HG02610 (cell line): Measurements from ENCODE around the gene FURIN.
"Not testable (repeated sequence)": the region's sequence is repeated elsewhere in the genome, so short reads cannot be mapped to it uniquely, and the experiment has no call there.

Experiments used
- ATAC-seq: cut with Tn5 transposase; IDR thresholded peaks from one replicate; pipeline ENCODE4 v1.9.1; 2021; ENCODE audit warnings: mild to moderate bottlenecking, moderate library complexity; ENCODE audit not compliant: unreplicated experiment

FURIN gene

DNA sequence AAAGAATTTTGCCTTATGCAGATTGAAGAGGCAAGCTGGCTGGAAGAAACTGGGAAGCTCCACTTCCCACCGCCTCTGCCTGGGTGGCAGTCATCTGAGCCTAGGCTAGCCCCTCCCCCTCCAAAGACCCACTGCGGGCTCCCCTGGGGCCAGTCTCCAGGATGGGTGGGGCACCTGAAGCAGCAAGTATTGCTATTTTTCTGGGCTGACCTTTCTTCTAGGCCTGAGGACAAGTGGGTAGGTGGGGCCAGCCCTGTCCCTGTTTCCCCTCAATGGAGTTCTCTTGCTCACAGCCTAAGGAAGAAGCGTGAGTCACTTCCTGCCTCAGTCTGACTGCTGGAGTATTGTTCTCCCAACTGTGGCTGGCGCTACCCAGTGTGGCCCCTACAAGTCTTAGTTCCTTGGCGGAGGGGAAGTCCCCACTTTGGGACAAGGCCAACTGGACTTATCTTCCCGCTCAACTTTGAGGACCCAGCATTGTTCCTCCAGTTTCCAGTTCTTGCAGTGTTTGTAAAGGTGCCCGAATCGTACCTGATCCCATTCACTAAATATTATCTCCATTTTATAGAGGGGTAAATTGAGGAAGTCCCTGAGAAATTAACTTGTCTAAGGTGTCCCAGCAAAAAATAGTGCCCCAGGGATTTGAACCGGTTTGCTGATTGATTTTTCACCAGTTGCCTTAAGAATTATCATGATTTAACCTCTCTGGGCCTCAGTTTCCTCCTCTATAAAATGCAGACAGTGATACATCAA is 1.4 kb downstream of the FURIN start:
- no peak for ATAC-seq

- ATAC-seq = no peak
Observed at GRCh38 chr15:90870354-90871138, 2.2 kb downstream of the FURIN start.

GRCh38 chr15:90871139-90871715 is 2.8 kb downstream of the FURIN start:
- ATAC-seq = no peak

DNA sequence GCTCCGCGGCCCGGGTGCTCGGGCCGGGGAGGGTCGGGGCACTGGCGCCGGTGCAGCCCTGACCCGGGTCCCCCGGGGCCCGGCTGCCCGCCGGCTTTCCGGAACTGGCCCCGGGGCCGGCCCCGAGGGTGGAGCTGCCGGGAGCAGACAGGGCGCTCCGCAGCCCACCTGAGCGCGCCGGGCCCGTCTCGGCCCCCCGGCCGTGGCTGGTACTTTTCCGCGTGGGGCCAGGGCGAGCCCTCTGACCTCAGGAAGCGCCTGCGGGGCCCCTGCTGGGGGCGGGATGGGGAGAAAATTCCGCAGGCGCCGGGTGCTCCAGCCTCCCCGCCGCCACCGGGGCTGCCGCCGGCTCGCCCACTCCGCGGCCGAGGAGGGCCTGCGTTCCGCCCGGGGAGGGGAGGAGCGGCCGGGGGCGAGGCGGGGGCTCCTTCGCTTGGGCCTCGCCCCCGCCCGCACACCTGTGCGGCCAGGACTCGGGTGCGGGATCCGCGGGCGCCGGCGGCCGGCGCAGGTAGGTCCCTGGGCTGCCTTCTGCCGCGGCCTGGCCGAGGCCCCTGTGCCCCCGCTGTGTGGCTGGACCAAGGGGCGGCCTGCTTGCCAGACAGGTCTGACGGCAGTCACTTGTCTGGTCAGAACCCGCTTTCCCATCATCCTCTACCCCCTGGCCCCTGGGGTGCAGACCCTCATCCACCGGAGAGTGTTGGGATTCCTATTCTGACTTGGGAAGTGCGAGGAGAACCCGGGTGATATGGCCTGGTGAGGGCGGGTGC is 3.5 kb downstream of the FURIN start:
- no peak for ATAC-seq

- ATAC-seq = peak; percentile 28
Observed at GRCh38 chr15:90872486-90873184, 4.2 kb downstream of the FURIN start.

DNA sequence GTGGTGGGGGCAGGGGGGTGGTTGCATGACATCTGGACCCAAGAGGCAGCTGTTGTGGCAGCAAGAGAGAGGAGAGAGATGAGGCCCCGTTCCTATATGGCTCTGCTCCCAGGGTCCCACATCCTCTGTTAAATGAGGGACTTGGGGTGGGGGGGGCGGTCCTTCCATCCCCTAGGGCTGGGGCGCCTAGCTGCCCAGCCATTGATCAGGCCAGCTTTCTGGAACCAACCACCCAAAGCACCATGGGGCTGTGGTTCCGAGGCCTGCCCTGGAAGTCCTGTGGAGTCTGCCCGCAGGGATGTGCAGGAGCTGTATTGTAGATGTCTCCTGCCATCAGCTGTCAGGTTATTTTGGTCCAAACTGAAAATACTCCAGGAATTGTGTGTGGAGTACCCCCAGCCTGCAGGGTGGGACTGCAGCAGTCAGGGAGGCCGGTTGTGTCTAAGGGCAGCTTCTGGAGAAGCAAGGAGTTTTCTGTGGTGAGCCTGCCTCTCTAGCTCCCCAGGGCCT is 5.2 kb downstream of the FURIN start:
- ATAC-seq = no peak

GRCh38 chr15:90873998-90874605 is 5.7 kb downstream of the FURIN start:
- ATAC-seq = no peak

DNA sequence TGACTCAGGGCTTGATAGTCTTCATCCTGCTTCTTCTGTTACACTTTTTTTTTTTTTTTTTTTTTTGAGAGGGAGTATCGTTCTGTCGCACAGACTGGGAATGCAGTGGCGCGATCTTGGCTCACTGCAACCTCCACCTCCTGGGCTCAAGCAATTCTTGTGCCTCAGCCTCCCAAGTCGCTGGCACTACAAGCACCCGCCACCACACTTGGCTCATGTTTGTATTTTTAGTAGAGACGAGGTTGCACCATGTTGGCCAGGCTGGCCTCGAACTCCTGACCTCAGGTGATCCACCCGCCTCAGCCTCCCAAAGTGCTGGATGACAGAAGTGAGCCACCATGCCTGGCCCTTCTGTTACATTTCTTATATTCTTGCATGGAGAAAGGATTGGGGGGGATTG is 6.6 kb downstream of the FURIN start:
- ATAC-seq = not testable (repeated sequence)

DNA sequence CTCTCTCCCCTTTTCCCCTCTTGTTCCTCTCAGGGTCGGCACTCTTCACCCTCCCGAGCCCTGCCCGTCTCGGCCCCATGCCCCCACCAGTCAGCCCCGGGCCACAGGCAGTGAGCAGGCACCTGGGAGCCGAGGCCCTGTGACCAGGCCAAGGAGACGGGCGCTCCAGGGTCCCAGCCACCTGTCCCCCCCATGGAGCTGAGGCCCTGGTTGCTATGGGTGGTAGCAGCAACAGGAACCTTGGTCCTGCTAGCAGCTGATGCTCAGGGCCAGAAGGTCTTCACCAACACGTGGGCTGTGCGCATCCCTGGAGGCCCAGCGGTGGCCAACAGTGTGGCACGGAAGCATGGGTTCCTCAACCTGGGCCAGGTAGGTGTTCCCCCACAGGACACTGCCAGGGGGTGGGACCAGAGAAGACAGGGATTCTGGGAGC is 7.2 kb downstream of the FURIN start:
- ATAC-seq = no peak

DNA sequence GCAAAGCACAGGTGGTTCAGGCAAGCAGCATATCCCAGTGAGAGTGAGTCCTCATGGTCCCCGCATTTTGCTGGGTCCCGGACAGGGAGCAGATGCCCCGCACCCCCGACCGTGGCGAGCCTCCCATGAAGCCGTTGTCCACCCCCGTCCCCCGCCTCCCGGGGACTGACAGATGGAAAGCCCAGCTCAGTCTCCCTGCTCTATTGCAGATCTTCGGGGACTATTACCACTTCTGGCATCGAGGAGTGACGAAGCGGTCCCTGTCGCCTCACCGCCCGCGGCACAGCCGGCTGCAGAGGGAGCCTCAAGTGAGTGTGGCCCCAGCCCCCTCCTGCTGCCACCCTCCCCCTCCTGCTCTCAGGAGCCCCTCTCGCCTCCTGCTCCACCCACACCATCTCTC is 7.7 kb downstream of the FURIN start:
- ATAC-seq = no peak

- no peak for ATAC-seq
Observed at GRCh38 chr15:90876512-90877170, 8.3 kb downstream of the FURIN start.

GRCh38 chr15:90877315-90877714 is 8.9 kb downstream of the FURIN start:
- no peak for ATAC-seq

DNA sequence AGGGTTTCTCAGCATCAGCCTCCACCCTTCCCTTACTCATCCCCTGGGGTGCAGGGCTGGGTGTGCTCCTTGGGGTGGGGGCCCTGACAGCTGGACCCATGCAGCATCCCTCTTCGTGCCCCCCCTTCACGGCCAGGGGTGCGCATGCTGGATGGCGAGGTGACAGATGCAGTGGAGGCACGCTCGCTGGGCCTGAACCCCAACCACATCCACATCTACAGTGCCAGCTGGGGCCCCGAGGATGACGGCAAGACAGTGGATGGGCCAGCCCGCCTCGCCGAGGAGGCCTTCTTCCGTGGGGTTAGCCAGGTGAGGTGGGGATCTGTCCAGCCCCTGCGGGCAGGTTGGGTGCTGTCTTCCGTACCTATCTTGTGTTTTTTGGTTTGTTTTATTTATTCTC is 9.6 kb downstream of the FURIN start:
- ATAC-seq = no peak

DNA sequence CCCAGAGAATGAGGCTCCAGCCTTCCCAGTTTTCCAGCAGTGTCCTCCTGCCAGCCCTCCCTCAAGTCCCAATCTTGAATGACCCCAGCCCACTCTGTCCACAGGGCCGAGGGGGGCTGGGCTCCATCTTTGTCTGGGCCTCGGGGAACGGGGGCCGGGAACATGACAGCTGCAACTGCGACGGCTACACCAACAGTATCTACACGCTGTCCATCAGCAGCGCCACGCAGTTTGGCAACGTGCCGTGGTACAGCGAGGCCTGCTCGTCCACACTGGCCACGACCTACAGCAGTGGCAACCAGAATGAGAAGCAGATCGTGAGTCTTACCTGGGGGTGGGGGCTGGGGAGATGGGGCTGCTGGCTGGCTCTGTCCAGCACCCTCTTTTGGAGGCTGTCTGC is 10.3 kb downstream of the FURIN start:
- no peak for ATAC-seq

- no peak for ATAC-seq
Observed at GRCh38 chr15:90879730-90880366, 11.5 kb downstream of the FURIN start.

GRCh38 chr15:90880381-90881145 is 12.2 kb downstream of the FURIN start:
- ATAC-seq = no peak

GRCh38 chr15:90881181-90881977 is 13.0 kb downstream of the FURIN start:
- ATAC-seq = no peak
